ENCODE results near the gene HDAC4. TPM values are rescaled to one million over a fixed set of nuclear protein-coding genes. Genes with fewer than 3 reads are reported as not detected.

The HDAC4 gene
- total and polyA plus RNA-seq, 9 of the 15 experiments (the other 6 are each of a cell fraction or from before 2014, with no cell fraction given) = 0.11 to 20.2 (median 4.0) TPM

DNA sequence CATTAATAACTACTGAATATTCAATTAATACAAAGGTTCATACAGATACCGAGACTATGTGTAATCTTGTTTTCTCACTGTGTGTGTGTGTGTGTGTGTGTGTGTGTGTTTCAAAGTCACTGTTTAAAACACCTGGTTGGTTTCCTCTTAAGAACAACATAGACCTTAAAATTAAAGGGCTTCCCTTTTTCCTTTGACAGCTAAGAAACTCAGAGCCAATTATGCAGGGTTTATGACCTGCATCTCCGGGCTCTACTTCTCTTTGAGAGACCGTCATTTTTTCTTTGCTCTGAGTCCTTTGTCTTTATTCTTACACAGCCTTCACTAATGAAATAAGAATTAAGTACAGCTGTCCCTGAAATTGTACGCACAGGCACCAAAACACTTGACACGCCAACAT lies 145.6 kb downstream of the HDAC4 start (continued):
- TF ChIP-seq AFF4 (CRISPR knock-in tag; IDR thresholded peaks at IDR 0.05) (no peak), IFI16 (CRISPR knock-in tag; IDR thresholded peaks at IDR 0.05) (no peak), POLR3A (IDR thresholded peaks at IDR 0.05; ENCODE audit: borderline replicate concordance, extremely low read depth, insufficient read depth, insufficient read length) (no peak), ZNF347 (CRISPR knock-in tag; IDR thresholded peaks at IDR 0.05; ENCODE audit: low read depth) (no peak)

DNA sequence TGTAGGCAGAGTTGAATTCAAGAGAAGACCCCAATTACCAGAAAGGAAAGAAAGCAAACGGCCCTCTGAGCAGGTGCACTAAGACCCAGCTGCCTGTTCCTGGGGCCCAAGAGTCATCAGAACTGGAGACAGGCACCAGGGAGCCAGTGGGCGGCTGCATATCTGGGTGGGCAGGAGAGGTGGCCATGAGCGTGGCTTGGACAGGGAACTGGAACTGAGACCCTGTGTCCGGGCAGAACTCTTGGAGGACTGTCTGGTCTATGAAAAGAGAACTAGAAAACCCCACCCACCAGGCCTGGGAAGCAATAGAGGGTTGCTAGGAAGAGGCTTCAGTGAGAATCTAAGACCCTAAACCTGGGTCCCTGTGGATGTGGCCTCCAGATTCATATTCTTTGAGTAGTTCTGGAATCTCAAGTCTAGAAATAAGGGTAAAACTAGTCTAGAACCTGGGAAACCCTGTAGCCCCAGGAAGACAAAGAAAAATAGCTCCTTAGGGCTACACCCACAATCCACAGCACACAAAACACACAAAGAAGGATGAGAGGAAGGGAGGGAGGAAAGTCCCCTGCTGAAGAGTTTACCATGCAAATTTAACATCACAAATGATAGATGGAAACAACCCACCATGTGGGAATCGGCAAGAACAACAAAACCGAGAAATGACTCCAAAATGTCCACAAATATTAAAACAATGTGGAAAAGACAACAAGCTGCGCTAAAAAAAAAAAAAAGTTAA lies 147.0 kb downstream of the HDAC4 start:
- FAIRE-seq = no peak
- no peak overlapping the region for H2AFZ ChIP-seq (ENCODE audit: low read depth, low read length)
- H3K9me1 ChIP-seq (ENCODE audit: control insufficient read depth, insufficient read depth, low read length) = no peaks in the 10 kb centered on the region
- 88% methylated on average over 5 of the region's 7 CpGs for WGBS (ENCODE audit: insufficient coverage, low coverage, missing lambda C conversion rate)
- in situ Hi-C loops (cut with MboI) = no loop called here
- ChIA-PET CTCF (ENCODE audit: low intra/inter-chr PET ratio) (no interaction called here), POLR2A (no interaction called here)
- peaks cover 18 to 23% of the 10 kb centered on the region in 2 experiments for H3K4me1 ChIP-seq (replicated peaks in 1 of 2; ENCODE audit: control insufficient read depth in 2 of 2, insufficient read depth in 2 of 2, low read length in 2 of 2)
- no peaks in the 10 kb centered on the region for H3K27me3 ChIP-seq (ENCODE audit: control insufficient read depth in 2 of 2, insufficient read depth in 2 of 2, low read length in 2 of 2)
- no peak overlapping the region for H3K4me2 ChIP-seq (ENCODE audit: insufficient read depth, low read length)
- no peak overlapping the region for H3K27ac ChIP-seq (ENCODE audit: extremely low read depth, low read depth, low read length)
- intact Hi-C loops (cut with micrococcal nuclease) = no loop called here
- no peaks in the 10 kb centered on the region for H3K36me3 ChIP-seq (ENCODE audit: control insufficient read depth, insufficient read depth, low read length)
- BruUV-seq (replicated peaks) = no TSS peak
- no peaks in the 10 kb centered on the region for H4K20me1 ChIP-seq (replicated peaks; ENCODE audit: control insufficient read depth, insufficient read depth, low read length)
- DNase-seq (ENCODE audit: extremely low read depth in 1 of 4, low spot score in 3 of 4) = no peak
- no peaks in the 10 kb centered on the region for H3K9me3 ChIP-seq (replicated peaks; ENCODE audit: control insufficient read depth, insufficient read depth, low read depth, low read length)
- no peak overlapping the region for H3K9ac ChIP-seq (ENCODE audit: insufficient read depth in 1 of 2, low read depth in 2 of 2, low read length in 2 of 2)
- ATAC-seq = no peak
- H3K4me3 ChIP-seq = no peak overlapping the region
- H3K79me2 ChIP-seq (ENCODE audit: control insufficient read depth, insufficient read depth, low read length) = peaks cover 61% of the 10 kb centered on the region
- TF ChIP-seq MCM5 (IDR thresholded peaks at IDR 0.05; ENCODE audit: low read depth) (no peak), GATA2 (CRISPR knock-in tag; IDR thresholded peaks at IDR 0.05) (no peak), ELF1 (tag; IDR thresholded peaks at IDR 0.05) (no peak), PHF8 (IDR thresholded peaks at IDR 0.05; ENCODE audit: borderline replicate concordance, low read length) (no peak), ZNF24 (IDR thresholded peaks at IDR 0.05) (no peak), ZBTB9 (CRISPR knock-in tag; IDR thresholded peaks at IDR 0.05) (no peak), SMARCB1 (IDR thresholded peaks at IDR 0.05; ENCODE audit: insufficient read length, low read depth) (no peak), NFATC3 (IDR thresholded peaks at IDR 0.05) (no peak), HMG20B (CRISPR knock-in tag; IDR thresholded peaks at IDR 0.05) (no peak), SOX6 (IDR thresholded peaks at IDR 0.05) (no peak), SAFB (IDR thresholded peaks at IDR 0.05; ENCODE audit: borderline replicate concordance, low read depth, low read length) (no peak), ZNF717 (CRISPR knock-in tag; IDR thresholded peaks at IDR 0.05) (no peak)
- TF ChIP-seq, protein P1, sequence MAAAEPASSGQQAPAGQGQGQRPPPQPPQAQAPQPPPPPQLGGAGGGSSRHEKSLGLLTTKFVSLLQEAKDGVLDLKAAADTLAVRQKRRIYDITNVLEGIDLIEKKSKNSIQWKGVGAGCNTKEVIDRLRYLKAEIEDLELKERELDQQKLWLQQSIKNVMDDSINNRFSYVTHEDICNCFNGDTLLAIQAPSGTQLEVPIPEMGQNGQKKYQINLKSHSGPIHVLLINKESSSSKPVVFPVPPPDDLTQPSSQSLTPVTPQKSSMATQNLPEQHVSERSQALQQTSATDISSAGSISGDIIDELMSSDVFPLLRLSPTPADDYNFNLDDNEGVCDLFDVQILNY (CRISPR knock-in tag; IDR thresholded peaks at IDR 0.05) = no peak
